GM12878 (cell line): Measurements from ENCODE around the gene TNFRSF6B. TPM values are rescaled to one million over a fixed set of nuclear protein-coding genes. Genes with fewer than 3 reads are reported as not detected.

Experiments used
- ATAC-seq: fragments of 200-7000 bp; cut with Tn5 transposase; 3 replicates; pipeline ENCODE4 v1.9.1; 2020; ENCODE audit warnings: mild to moderate bottlenecking, moderate library complexity
- BruUV-seq: library from RNA; stranded (reverse); fragments of 400-500 nt; replicated peaks from 2 replicates; lab custom pipeline; 2021; lab: Mats Ljungman, UMichigan
- CTCF ChIA-PET: fragments of 300-600 bp; sonication (Branson Sonifier 250); formaldehyde crosslinking; extraction: SDS; loops from one replicate; lab custom pipeline; 2021; ENCODE audit warnings: inconsistent platforms; lab: Yijun Ruan, JAX
- POLR2A ChIA-PET: fragments of 350-600 bp; formaldehyde crosslinking; extraction: SDS; loops from one replicate; lab custom pipeline; 2021; ENCODE audit warnings: inconsistent platforms; lab: Charles Lee
- RAD21 ChIA-PET: fragments of 300-600 bp; sonication (Branson Sonifier 250); formaldehyde crosslinking; loops from one replicate; lab custom pipeline; 2023; ENCODE audit warnings: antibody characterized with exemption; ENCODE audit not compliant: unreplicated experiment; lab: Charles Lee
- SMC1A ChIA-PET: fragments of 300-600 bp; sonication (Branson Sonifier 250); formaldehyde crosslinking; loops from one replicate; lab custom pipeline; 2023; ENCODE audit not compliant: unreplicated experiment, uncharacterized antibody; lab: Charles Lee
- DNase-seq: peaks from one replicate; pipeline ENCODE4 v3.0.0-alpha.2; 2011; ENCODE audit warnings: low read depth, low spot score
- FAIRE-seq: peaks from 3 replicates; lab custom pipeline; 2011; peaks lifted over from hg19 to GRCh38; lab: Jason Lieb, UNC
- H2AFZ ChIP-seq: 2 replicates; pipeline ENCODE4 v1.6.0; 2011; ENCODE audit warnings: low read depth, low read length, control low read depth; ENCODE audit not compliant: control insufficient read depth
- H3K27ac ChIP-seq: 2 replicates; pipeline ENCODE4 v1.5.1; 2011; ENCODE audit warnings: control low read depth; ENCODE audit not compliant: control insufficient read depth, insufficient read depth
- H3K27me3 ChIP-seq, 2 experiments: replicated peaks in 1 of 2; 2 replicates each; pipeline versions ENCODE4 v1.6.0 to v1.6.1; 2011; ENCODE audit warnings: low read length in 1 of 2; ENCODE audit not compliant: control insufficient read depth in 2 of 2, insufficient read depth in 2 of 2
- H3K36me3 ChIP-seq, 2 experiments: 2 replicates each; pipeline ENCODE4 v1.5.1; 2011; ENCODE audit warnings: low read length in 1 of 2; ENCODE audit not compliant: control insufficient read depth in 2 of 2, insufficient read depth in 2 of 2
- H3K4me1 ChIP-seq: 2 replicates; pipeline ENCODE4 v1.6.1; 2011; ENCODE audit warnings: mild to moderate bottlenecking, low read length, moderate library complexity, mixed read lengths; ENCODE audit not compliant: control insufficient read depth, insufficient read depth
- H3K4me2 ChIP-seq: 2 replicates; pipeline ENCODE4 v1.6.0; 2011; ENCODE audit warnings: control low read depth; ENCODE audit not compliant: control insufficient read depth, insufficient read depth
- H3K4me3 ChIP-seq: fragments of 200-600 bp; sonication (generic); 2 replicates; pipeline ENCODE4 v1.5.1; 2016
- H3K79me2 ChIP-seq: 2 replicates; pipeline ENCODE4 v1.6.0; 2011; ENCODE audit warnings: low read length; ENCODE audit not compliant: control insufficient read depth, insufficient read depth
- H3K9ac ChIP-seq: 2 replicates; pipeline ENCODE4 v1.8.0; 2011; ENCODE audit warnings: low read length, control low read depth, mixed read lengths; ENCODE audit not compliant: control insufficient read depth, insufficient read depth
- H3K9me3 ChIP-seq: replicated peaks from 3 replicates; pipeline ENCODE4 v1.5.1; 2011; ENCODE audit warnings: mild to moderate bottlenecking, low read length; ENCODE audit not compliant: control insufficient read depth, insufficient read depth
- H4K20me1 ChIP-seq: 2 replicates; pipeline ENCODE4 v1.6.0; 2011; ENCODE audit not compliant: control insufficient read depth, insufficient read depth
- CHD1 ChIP-seq: IDR thresholded peaks from 2 replicates; pipeline ENCODE4 v1.6.1; 2012; ENCODE audit warnings: low read depth, low read length, improper control_type of control experiment
- EGR1 ChIP-seq, 2 experiments: IDR thresholded peaks; 1 replicate in 1 of 2; 2 replicates in 1 of 2; pipeline ENCODE4 v1.6.1; 2011 to 2012; ENCODE audit warnings: low read depth in 2 of 2, low read length in 2 of 2, borderline replicate concordance in 1 of 2, mild to moderate bottlenecking in 1 of 2, moderate library complexity in 1 of 2
- MYC ChIP-seq: IDR thresholded peaks from 2 replicates; pipeline ENCODE4 v1.6.1; 2011; ENCODE audit warnings: mild to moderate bottlenecking, low read length, moderate library complexity, inconsistent platforms; ENCODE audit not compliant: insufficient read depth, insufficient replicate concordance, insufficient read length, severe bottlenecking
- NR2C2 ChIP-seq: IDR thresholded peaks from 2 replicates; pipeline ENCODE4 v1.6.1; 2011; ENCODE audit warnings: borderline replicate concordance, low read depth; ENCODE audit not compliant: control insufficient read depth, insufficient read length
- POU2F2 ChIP-seq: IDR thresholded peaks from 3 replicates; pipeline ENCODE4 v1.6.1; 2011; ENCODE audit warnings: low read depth, mild to moderate bottlenecking, low read length, borderline replicate concordance
- RAD51 ChIP-seq: fragments of 450-650 bp; IDR thresholded peaks from 2 replicates; pipeline ENCODE4 v1.6.1; 2016; ENCODE audit warnings: moderate library complexity, mild to moderate bottlenecking, inconsistent platforms
- RB1 ChIP-seq: fragments of 450-650 bp; formaldehyde crosslinking; IDR thresholded peaks from 2 replicates; pipeline ENCODE4 v1.6.1; 2017; ENCODE audit warnings: mild to moderate bottlenecking, borderline replicate concordance
- RFX5 ChIP-seq: IDR thresholded peaks from 2 replicates; pipeline ENCODE4 v1.6.1; 2011; ENCODE audit warnings: low read depth, low read length, improper control_type of control experiment
- SMARCA5 ChIP-seq: fragments of 450-650 bp; IDR thresholded peaks from 2 replicates; pipeline ENCODE4 v1.6.1; 2017; ENCODE audit warnings: mild to moderate bottlenecking
- SREBF1 ChIP-seq: IDR thresholded peaks from 2 replicates; pipeline ENCODE4 v1.6.1; 2012; ENCODE audit warnings: mild to moderate bottlenecking, low read length
- SRF ChIP-seq, 2 experiments: IDR thresholded peaks; 2 replicates each; pipeline ENCODE4 v1.6.1; 2011; ENCODE audit warnings: low read depth in 2 of 2, low read length in 2 of 2, mild to moderate bottlenecking in 1 of 2, moderate library complexity in 1 of 2
- STAT1 ChIP-seq: fragments of 450-650 bp; conservative IDR thresholded peaks from 2 replicates; pipeline ENCODE4 v1.6.1; 2014; ENCODE audit warnings: antibody characterized with exemption, mild to moderate bottlenecking
- ZBED1 ChIP-seq: IDR thresholded peaks from 2 replicates; pipeline ENCODE4 v1.6.1; 2016; ENCODE audit warnings: borderline replicate concordance
- ZNF274 ChIP-seq: IDR thresholded peaks from one replicate; pipeline ENCODE4 v1.8.0; 2011; ENCODE audit not compliant: insufficient read length, insufficient read depth
- WGBS: methylation state at CpG from one replicate; pipeline ENCODE4 v1.1.6; 2016; ENCODE audit warnings: low lambda C conversion rate; ENCODE audit not compliant: insufficient replicate concordance, insufficient coverage; ENCODE audit errors: missing lambda C conversion rate; 5-methylcytosine and 5-hydroxymethylcytosine counted together
- in situ Hi-C: fragments of 300-500 bp; cut with MboI; formaldehyde crosslinking; loops from 9 replicates; pipeline ENCODE4 v1.14.3; 2018; ENCODE audit warnings: mixed read lengths
- intact Hi-C: fragments of 100-400 bp; cut with micrococcal nuclease; formaldehyde crosslinking; loops from one replicate; pipeline ENCODE4 v1.14.2; 2022; ENCODE audit not compliant: unreplicated experiment
- polyA plus RNA-seq, 11 experiments: library from polyadenylated mRNA; depleted of rRNA in 4 of 11; unstranded in 6 of 11; stranded (reverse) in 5 of 11; fragments of >200 nt; fragmentation: Nextera tagmentation in 4 of 11; fragmentation: Illumina TruSeq in 1 of 11; extraction: Ambion mirVana in 4 of 11; extraction: Trizol in 1 of 11; gene quantifications; 1 replicate in 1 of 11; 2 replicates in 10 of 11; pipeline versions ENCODE4 v1.2.1 to v1.2.3, GENCODE V29; 2011 to 2016; ENCODE audit warnings: inconsistent platforms in 2 of 11, missing spikeins in 2 of 11, low read depth in 1 of 11
- total RNA-seq, 4 experiments: library from RNA; depleted of rRNA in 3 of 4; stranded (reverse); fragments of >200 nt in 3 of 4; fragmentation: Illumina TruSeq in 1 of 4; extraction: Trizol in 1 of 4; gene quantifications; 2 replicates each; pipeline versions ENCODE4 v1.2.1 to v1.2.3, GENCODE V29; 2013 to 2021
- TF ChIP-seq, protein P1 (sequence below): IDR thresholded peaks from 2 replicates; pipeline ENCODE4 v1.6.1; 2011; ENCODE audit warnings: borderline replicate concordance, low read depth, mild to moderate bottlenecking, moderate library complexity, low read length; ENCODE audit not compliant: insufficient read depth, poor library complexity, severe bottlenecking
- TF ChIP-seq, protein P2 (sequence below): fragments of 450-650 bp; IDR thresholded peaks from 2 replicates; pipeline ENCODE4 v1.6.1; 2017; ENCODE audit warnings: low read depth, mild to moderate bottlenecking, moderate library complexity

The TNFRSF6B gene
- total and polyA plus RNA-seq, 10 of the 15 experiments (the other 5 are each of a cell fraction or from before 2014, with no cell fraction given) = 0.67 to 2.2 (median 1.8) TPM; not detected in 7

DNA sequence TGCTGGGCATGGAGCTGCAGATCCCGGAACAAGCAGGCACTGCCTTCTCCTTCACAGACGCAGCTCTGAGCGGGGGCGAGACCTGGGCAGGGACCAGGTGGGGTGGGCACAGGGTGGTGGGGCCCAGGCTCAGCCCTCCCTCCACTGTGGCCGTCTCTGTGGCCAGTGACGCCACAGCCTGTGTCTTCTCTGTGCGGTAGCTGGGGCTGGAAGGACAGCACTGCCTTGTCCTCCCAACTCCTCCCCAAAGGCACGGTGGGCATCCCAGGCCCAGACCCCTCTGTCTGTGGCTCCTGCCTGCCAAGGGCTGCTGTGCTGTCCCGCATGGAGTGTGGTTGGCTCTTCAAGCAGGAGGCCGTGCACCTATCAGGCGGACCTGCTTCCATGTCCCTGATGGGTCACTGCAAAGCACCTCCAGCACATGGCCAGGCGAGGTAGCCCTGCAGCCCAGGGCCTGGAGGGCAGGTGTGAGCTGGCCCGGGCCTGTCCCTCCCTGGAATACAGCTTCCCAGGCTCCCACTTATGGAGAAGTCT lies 14.8 kb upstream of the TNFRSF6B start (continued):
- TF ChIP-seq RB1 = no peak
- TF ChIP-seq EGR1 (IDR thresholded peaks at IDR 0.05; ENCODE audit: borderline replicate concordance in 1 of 2, low read depth in 2 of 2, low read length in 2 of 2) = no peak
- no peak for TF ChIP-seq ZNF274
- no peak for TF ChIP-seq SMARCA5
- no peak for TF ChIP-seq CHD1

DNA sequence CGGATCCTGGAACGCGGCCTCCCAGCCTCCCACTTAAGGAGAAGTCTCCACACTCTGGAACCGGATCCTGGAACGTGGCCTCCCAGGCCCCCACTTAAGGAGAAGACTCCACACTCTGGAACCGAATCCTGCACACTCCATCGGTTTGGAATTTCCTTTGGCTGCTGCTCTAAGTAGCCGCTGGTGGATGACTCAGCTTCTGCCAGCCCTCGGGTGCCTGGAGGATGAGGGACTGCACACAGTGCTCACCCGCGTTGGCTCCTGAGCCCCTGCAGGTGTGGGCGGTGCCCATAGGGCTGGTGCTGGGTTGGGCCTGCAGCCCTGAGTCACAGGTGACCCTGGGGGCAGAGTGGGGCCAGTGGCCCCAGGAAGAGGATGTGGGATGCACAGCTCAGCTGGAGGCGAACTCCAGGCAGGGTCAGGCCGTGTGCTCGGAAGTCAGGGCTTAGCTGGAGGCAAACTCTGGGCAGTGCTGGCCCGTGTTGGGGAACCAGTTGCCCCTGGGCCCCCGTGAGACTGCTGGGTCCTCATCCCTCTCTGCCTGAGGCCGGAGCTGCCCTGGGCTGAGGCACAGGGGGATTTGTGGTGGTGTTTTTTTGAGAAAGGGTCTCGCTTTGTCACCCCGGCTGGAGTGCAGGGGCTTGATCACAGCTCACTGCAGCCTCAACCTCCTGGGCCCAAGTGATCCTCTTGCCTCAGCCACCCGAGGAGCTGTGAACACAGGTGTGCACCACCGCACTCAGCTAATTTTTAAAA lies 13.9 kb upstream of the TNFRSF6B start:
- H3K27me3 ChIP-seq = no peaks in the 10 kb centered on the region
- WGBS = 82% methylated on average over 22 of the region's 22 CpGs
- no peak overlapping the region for H3K4me2 ChIP-seq
- ATAC-seq = no peak; the same call in 2 of the 3 replicates
- no peak overlapping the region for H3K9ac ChIP-seq
- no peaks in the 10 kb centered on the region for H3K9me3 ChIP-seq
- H3K27ac ChIP-seq = no peak overlapping the region
- ChIA-PET CTCF (no interaction called here), SMC1A (no interaction called here), RAD21 (no interaction called here), POLR2A (no interaction called here)
- H3K79me2 ChIP-seq = no peaks in the 10 kb centered on the region
- H2AFZ ChIP-seq = no peak overlapping the region
- intact Hi-C loops = no loop called here
- H3K4me3 ChIP-seq = no peak overlapping the region
- no peak for FAIRE-seq
- TF ChIP-seq STAT1 = no peak
- no peak for TF ChIP-seq RAD51
- no peak for TF ChIP-seq MYC
- TF ChIP-seq ZBED1 = no peak
- TF ChIP-seq, protein P1, sequence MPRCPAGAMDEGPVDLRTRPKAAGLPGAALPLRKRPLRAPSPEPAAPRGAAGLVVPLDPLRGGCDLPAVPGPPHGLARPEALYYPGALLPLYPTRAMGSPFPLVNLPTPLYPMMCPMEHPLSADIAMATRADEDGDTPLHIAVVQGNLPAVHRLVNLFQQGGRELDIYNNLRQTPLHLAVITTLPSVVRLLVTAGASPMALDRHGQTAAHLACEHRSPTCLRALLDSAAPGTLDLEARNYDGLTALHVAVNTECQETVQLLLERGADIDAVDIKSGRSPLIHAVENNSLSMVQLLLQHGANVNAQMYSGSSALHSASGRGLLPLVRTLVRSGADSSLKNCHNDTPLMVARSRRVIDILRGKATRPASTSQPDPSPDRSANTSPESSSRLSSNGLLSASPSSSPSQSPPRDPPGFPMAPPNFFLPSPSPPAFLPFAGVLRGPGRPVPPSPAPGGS = no peak
- TF ChIP-seq, protein P2, sequence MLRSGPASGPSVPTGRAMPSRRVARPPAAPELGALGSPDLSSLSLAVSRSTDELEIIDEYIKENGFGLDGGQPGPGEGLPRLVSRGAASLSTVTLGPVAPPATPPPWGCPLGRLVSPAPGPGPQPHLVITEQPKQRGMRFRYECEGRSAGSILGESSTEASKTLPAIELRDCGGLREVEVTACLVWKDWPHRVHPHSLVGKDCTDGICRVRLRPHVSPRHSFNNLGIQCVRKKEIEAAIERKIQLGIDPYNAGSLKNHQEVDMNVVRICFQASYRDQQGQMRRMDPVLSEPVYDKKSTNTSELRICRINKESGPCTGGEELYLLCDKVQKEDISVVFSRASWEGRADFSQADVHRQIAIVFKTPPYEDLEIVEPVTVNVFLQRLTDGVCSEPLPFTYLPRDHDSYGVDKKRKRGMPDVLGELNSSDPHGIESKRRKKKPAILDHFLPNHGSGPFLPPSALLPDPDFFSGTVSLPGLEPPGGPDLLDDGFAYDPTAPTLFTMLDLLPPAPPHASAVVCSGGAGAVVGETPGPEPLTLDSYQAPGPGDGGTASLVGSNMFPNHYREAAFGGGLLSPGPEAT = no peak
- TF ChIP-seq RFX5 = no peak
- no peak for TF ChIP-seq SRF (IDR thresholded peaks at IDR 0.05; ENCODE audit: low read depth in 2 of 2, low read length in 2 of 2)
- no peak for TF ChIP-seq SREBF1
- TF ChIP-seq NR2C2 = no peak
- no peak for TF ChIP-seq POU2F2
- H3K36me3 ChIP-seq = peaks cover 0 to 1% of the 10 kb centered on the region in 2 experiments; a peak in 2 of 4 replicates
- DNase-seq = no peak
- in situ Hi-C loops = no loop called here
- H3K4me1 ChIP-seq = no peaks in the 10 kb centered on the region
- BruUV-seq = no TSS peak
- no peaks in the 10 kb centered on the region for H4K20me1 ChIP-seq
